GM13976 (cell line): Measurements from ENCODE around the gene GATC.
A peak's percentile ranks its signal among the peaks of the same experiment; 100 is the strongest.

Source experiments
- DNase-seq: peaks from one replicate; pipeline ENCODE4 v3.0.0; 2012; ENCODE audit warnings: low spot score
- CTCF ChIP-seq: IDR thresholded peaks from 2 replicates; pipeline ENCODE4 v1.5.1; 2012; ENCODE audit warnings: borderline replicate concordance, mild to moderate bottlenecking; ENCODE audit not compliant: insufficient read depth; ENCODE audit errors: extremely low read depth, missing control alignments, control extremely low read depth
- in situ Hi-C: fragments of 300-500 bp; cut with MboI; formaldehyde crosslinking; loops from one replicate; pipeline ENCODE4 v1.12.0; 2022; ENCODE audit warnings: low sequenced_read_pairs, mixed read lengths, inconsistent platforms; ENCODE audit not compliant: unreplicated experiment

Gene GATC

GRCh38 chr12:120445911-120446843 is at the start of gene GATC, which contains the start of gene TRIAP1:
Gene GATC, plus strand, starts transcription at chr12:120446444. Its CDS starts 37 bp downstream, at chr12:120446481.
Gene TRIAP1, minus strand, starts transcription at chr12:120446384. Its CDS starts 12 bp downstream, at chr12:120446372.
- in situ Hi-C loops, result no loop called here
- peak; percentile 91 for DNase-seq

GRCh38 chr12:120397824-120398540 is 48.3 kb upstream of the GATC start:
- no peak for DNase-seq
- TF ChIP-seq CTCF, result no peak
- in situ Hi-C loops, result no loop called here

More at GRCh38 chr12:120445911-120446843, at the start of gene GATC, which contains the start of gene TRIAP1:
- TF ChIP-seq CTCF, result no peak

- in situ Hi-C loops, result no loop called here
- TF ChIP-seq CTCF, result no peak
- DNase-seq, result peak; percentile 49
Observed at GRCh38 chr12:120399531-120399930, 46.7 kb upstream of the GATC start.

DNA sequence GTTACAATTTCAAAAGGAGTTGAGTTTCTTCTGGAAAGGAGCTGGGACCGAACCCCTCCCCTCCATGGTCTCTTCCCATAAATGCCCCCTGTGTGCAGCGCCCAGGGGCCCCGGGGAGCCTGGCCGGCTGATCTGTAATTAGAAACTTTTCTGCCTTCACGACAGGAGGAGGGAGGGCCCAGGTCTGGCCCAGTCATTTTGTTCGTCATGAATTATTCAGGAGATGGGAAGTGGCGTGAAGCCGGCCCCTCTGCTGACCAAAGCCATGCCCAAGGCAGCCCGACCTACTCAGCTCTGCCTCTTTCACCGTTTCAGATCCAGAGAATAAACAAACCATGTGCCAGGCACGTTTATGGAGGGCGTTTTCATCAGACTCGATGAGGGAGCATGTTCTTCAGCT is 44.0 kb upstream of the GATC start:
- DNase-seq, result no peak
- TF ChIP-seq CTCF, result no peak
- in situ Hi-C loops, result no loop called here

DNA sequence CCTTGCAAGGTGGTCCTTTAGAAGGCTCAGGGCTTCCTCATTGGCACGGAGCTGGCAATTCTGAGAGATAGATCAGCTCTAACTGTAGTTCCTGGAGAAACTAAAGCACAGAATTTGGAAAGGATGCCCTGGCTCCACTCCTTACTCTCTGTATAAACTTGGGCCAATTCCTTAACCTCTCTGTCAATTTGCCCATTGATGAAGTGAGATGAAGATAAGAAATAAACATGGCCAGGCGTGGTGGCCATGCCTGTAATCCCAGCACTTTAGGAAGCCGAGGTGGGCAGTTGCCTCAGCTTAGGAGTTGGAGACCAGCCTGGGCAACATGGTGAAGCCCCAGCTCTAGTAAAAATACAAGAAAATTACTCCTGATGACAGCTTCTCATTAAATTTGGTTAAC is 42.4 kb upstream of the GATC start:
- DNase-seq, result no peak
- in situ Hi-C loops, result no loop called here
- TF ChIP-seq CTCF, result no peak

GRCh38 chr12:120404271-120404670 is 42.0 kb upstream of the GATC start:
- in situ Hi-C loops, result no loop called here
- no peak for DNase-seq
- no peak for TF ChIP-seq CTCF
